ENCODE results near the gene CCL4L2. TPM values are rescaled to one million over a fixed set of nuclear protein-coding genes. Genes with fewer than 3 reads are reported as not detected.
"Not testable (repeated sequence)": the region's sequence is repeated elsewhere in the genome, so short reads cannot be mapped to it uniquely, and the experiment has no call there.

The CCL4L2 gene
- total and polyA plus RNA-seq, 2 of the 8 experiments (the other 6 are each of a cell fraction or from before 2014, with no cell fraction given) = not detected

DNA sequence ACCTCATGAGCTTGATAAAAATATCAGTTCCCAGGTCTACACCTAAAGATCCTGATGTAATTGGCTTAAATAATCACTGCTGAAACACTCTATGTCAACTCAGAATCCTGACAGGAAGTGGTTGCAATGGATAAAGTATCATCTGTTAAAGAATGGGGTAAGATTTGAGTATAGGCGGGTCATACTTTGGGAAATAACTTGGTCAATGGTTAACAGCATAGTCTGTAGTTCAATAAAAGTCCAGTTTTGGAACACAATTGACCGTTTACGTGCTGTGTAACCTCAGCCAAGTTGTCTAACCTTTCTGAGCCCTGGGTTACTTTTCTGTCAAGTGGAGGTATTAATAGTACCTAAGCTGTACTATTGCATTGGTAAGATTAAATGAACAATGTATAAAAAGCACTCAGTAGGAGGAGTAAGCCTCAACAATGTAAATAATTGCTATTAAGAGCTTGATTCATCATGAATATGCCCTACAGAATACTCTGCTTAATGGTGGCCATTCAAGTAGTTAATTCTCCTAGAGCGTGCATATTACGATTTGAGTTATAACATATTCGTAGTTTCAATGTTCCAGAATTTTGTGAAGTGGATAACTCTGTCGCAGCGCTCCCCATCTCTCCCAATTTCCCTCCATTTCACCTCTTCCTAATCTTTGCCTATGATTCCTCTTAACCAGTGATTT lies 16.6 kb upstream of the CCL4L2 start:
- not testable (repeated sequence) for H3K36me3 ChIP-seq (ENCODE audit: control insufficient read depth in 2 of 4, insufficient read depth in 4 of 4, low read length in 3 of 4); H3K79me1 ChIP-seq (ENCODE audit: low read depth, low read length); H3K4me3 ChIP-seq (ENCODE audit: extremely low read depth in 1 of 4, insufficient read depth in 2 of 4, low read depth in 3 of 4, low read length in 4 of 4); H3K4me2 ChIP-seq (ENCODE audit: insufficient read depth in 1 of 2, low read depth in 2 of 2, low read length in 2 of 2); H3K14ac ChIP-seq (ENCODE audit: insufficient read length); H3K23ac ChIP-seq (ENCODE audit: insufficient read length); DNase-seq (ENCODE audit: low read depth in 1 of 2, low spot score in 2 of 2); H2AK5ac ChIP-seq (ENCODE audit: low read depth, low read length); H3K4ac ChIP-seq (replicated peaks; ENCODE audit: insufficient read length, low read depth, low read length); H2BK12ac ChIP-seq (ENCODE audit: low read depth, low read length); H2BK120ac ChIP-seq (replicated peaks; ENCODE audit: low read depth, low read length); H2BK15ac ChIP-seq (ENCODE audit: low read length); H2AFZ ChIP-seq (ENCODE audit: low read length); H4K91ac ChIP-seq (replicated peaks; ENCODE audit: insufficient read length, low read length); H4K8ac ChIP-seq (ENCODE audit: extremely low read depth, insufficient read depth, low read length); H3K23me2 ChIP-seq (ENCODE audit: low read depth, low read length); H4K5ac ChIP-seq (ENCODE audit: insufficient read length, low read depth, low read length); H2BK5ac ChIP-seq (ENCODE audit: low read depth, low read length); H3K27me3 ChIP-seq (replicated peaks in 1 of 4; ENCODE audit: control insufficient read depth in 3 of 4, extremely low read depth in 1 of 4, insufficient read depth in 3 of 4, low read length in 3 of 4); H3K9ac ChIP-seq (replicated peaks in 1 of 4; ENCODE audit: extremely low read depth in 1 of 4, low read depth in 3 of 4, low read length in 3 of 4); H4K20me1 ChIP-seq (replicated peaks in 1 of 2; ENCODE audit: control insufficient read depth in 1 of 2, insufficient read depth in 2 of 2, low read length in 2 of 2); H2BK20ac ChIP-seq (ENCODE audit: low read length); H3K9me3 ChIP-seq (ENCODE audit: insufficient read depth in 2 of 2, low read depth in 1 of 2, low read length in 1 of 2); H3K4me1 ChIP-seq (replicated peaks in 1 of 4; ENCODE audit: control insufficient read depth in 3 of 4, insufficient read depth in 4 of 4, low read length in 3 of 4); H3K18ac ChIP-seq (ENCODE audit: extremely low read depth, low read length); H3K27ac ChIP-seq (ENCODE audit: low read depth, low read length); H3K79me2 ChIP-seq (ENCODE audit: control insufficient read depth in 1 of 2, insufficient read depth in 2 of 2, low read length in 2 of 2); FAIRE-seq; H3K56ac ChIP-seq (replicated peaks; ENCODE audit: insufficient read length, low read depth, low read length)
- WGBS, 2 experiments (ENCODE audit: extremely low coverage in 1 of 2, insufficient coverage in 1 of 2, insufficient read length in 1 of 2, insufficient replicate concordance in 2 of 2, low coverage in 1 of 2, low lambda C conversion rate in 2 of 2, missing lambda C conversion rate in 1 of 2) = 91% methylated on average over 6 of the region's 8 CpGs; no CpG with 5 or more reads in 1 of the 2 experiments
- ChIA-PET POLR2A (ENCODE audit: partially characterized antibody) (interaction anchor here (1.4 kb wide), 1 partner anchor 8 kb away, joined by 3 read pairs; no protein-coding TSS in a partner anchor), CTCF (ENCODE audit: partially characterized antibody) (interaction anchor here (1.3 to 1.8 kb wide), 3 partner anchors 8 to 289 kb away, joined by 3 to 5 read pairs (median 5); no protein-coding TSS in a partner anchor)

All from H1 (cell line).